Right atrium auricular region (tissue), 2 donors: Measurements from ENCODE around the gene UFSP2. TPM values are rescaled to one million over a fixed set of nuclear protein-coding genes. Genes with fewer than 3 reads are reported as not detected.

Experiments used
- DNase-seq: peaks from one replicate; pipeline ENCODE4 v3.0.0-alpha.2; 2019; ENCODE audit warnings: low spot score
- H3K27ac ChIP-seq, 2 donors: fragments of 200-600 bp; sonication (generic); 1 replicate in 1 of 2; 2 replicates in 1 of 2; pipeline ENCODE4 v1.5.1; 2016 to 2019
- H3K27me3 ChIP-seq, 2 donors: fragments of 200-600 bp; sonication (generic); one replicate each; pipeline versions ENCODE4 v1.5.1 to v1.6.0; 2017 to 2019
- H3K36me3 ChIP-seq: fragments of 200-600 bp; sonication (generic); one replicate; pipeline ENCODE4 v1.5.1; 2016
- H3K4me1 ChIP-seq, 2 donors: fragments of 200-600 bp; sonication (generic); one replicate each; pipeline versions ENCODE4 v1.5.1 to v1.6.0; 2017 to 2019
- H3K4me3 ChIP-seq, 2 donors: fragments of 200-600 bp; sonication (generic); 1 replicate in 1 of 2; 2 replicates in 1 of 2; pipeline ENCODE4 v1.5.1; 2017 to 2019; ENCODE audit warnings: mild to moderate bottlenecking in 1 of 2, moderate library complexity in 1 of 2
- H3K9me3 ChIP-seq, 2 donors: fragments of 200-600 bp; sonication (generic); one replicate each; pipeline ENCODE4 v1.5.1; 2019
- CTCF ChIP-seq, 2 donors: fragments of 200-600 bp; sonication (generic); IDR thresholded peaks; one replicate each; pipeline ENCODE4 v1.5.1; 2019; ENCODE audit warnings: antibody characterized with exemption in 2 of 2
- total RNA-seq, 2 donors: library from RNA; depleted of rRNA; stranded (reverse); fragments of >200 nt; gene quantifications; one replicate each; pipeline ENCODE4 v1.1.0, GENCODE V29; 2016

The UFSP2 gene
- total RNA-seq, 2 donors from 2014 or later: 28.6 to 35.1 TPM

- no peak for DNase-seq
- TF ChIP-seq CTCF (IDR thresholded peaks at IDR 0.05): no peak
- H3K27me3 ChIP-seq: no peaks in the 10 kb centered on the region
- H3K36me3 ChIP-seq: no peaks in the 10 kb centered on the region
- no peaks in the 10 kb centered on the region for H3K4me1 ChIP-seq
- H3K4me3 ChIP-seq: no peak overlapping the region
- no peak overlapping the region for H3K27ac ChIP-seq
- no peaks in the 10 kb centered on the region for H3K9me3 ChIP-seq
Measured at GRCh38 chr4:185465707-185466106, 39.9 kb upstream of the UFSP2 start.

DNA sequence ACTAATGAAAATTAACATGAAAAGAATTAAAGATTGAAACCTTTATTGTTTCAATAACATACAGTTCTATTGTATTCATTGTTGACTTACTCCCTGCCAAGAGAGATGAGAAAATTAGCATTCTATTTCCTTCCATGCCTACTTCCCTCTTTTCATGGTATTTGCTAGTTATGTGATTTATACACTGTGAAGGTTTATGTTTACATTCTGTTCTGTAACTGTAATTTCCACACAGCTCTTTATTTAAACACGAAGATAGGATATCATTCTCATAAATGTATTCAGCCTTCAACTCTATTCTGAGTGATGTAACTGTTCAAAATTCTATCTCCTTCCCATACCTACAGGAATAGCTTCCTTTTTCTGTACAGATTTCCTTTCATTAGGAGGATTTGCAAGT is 39.1 kb upstream of the UFSP2 start:
- no peaks in the 10 kb centered on the region for H3K27me3 ChIP-seq
- no peak for TF ChIP-seq CTCF (IDR thresholded peaks at IDR 0.05)
- no peaks in the 10 kb centered on the region for H3K4me1 ChIP-seq
- DNase-seq: no peak
- no peak overlapping the region for H3K27ac ChIP-seq
- H3K36me3 ChIP-seq: no peaks in the 10 kb centered on the region
- H3K4me3 ChIP-seq: no peak overlapping the region
- no peaks in the 10 kb centered on the region for H3K9me3 ChIP-seq

- no peak overlapping the region for H3K4me3 ChIP-seq
- TF ChIP-seq CTCF (IDR thresholded peaks at IDR 0.05): no peak
- no peaks in the 10 kb centered on the region for H3K9me3 ChIP-seq
- no peak overlapping the region for H3K27ac ChIP-seq
- H3K4me1 ChIP-seq: no peaks in the 10 kb centered on the region
- H3K36me3 ChIP-seq: no peaks in the 10 kb centered on the region
- no peak for DNase-seq
- H3K27me3 ChIP-seq: no peaks in the 10 kb centered on the region
Measured at GRCh38 chr4:185464183-185464582, 38.4 kb upstream of the UFSP2 start.

DNA sequence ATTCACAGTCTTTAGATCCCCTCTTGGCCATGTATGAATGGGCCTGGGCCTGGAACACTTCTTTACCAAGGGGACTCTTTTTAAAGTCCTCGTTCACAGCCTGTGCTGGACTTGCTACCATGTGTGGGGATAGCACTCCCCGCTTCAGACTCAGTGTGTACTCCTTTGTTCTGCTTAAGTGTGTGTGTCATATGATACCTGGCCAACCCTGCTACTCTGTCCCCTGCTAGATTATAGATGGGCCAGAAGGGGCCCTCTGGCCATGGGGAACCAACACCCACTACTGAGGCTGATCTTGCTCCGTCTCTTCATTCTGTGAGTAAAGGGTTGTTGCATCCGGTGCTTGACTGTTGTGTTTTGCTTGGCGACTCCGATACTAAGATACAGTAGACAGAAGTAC is 37.8 kb upstream of the UFSP2 start:
- Histone ChIP-seq H3K36me3 (no peaks in the 10 kb centered on the region), H3K9me3 (no peaks in the 10 kb centered on the region), H3K4me3 (no peak overlapping the region), H3K4me1 (no peaks in the 10 kb centered on the region), H3K27ac (no peak overlapping the region), H3K27me3 (no peaks in the 10 kb centered on the region)
- no peak for DNase-seq
- no peak for TF ChIP-seq CTCF (IDR thresholded peaks at IDR 0.05)

DNA sequence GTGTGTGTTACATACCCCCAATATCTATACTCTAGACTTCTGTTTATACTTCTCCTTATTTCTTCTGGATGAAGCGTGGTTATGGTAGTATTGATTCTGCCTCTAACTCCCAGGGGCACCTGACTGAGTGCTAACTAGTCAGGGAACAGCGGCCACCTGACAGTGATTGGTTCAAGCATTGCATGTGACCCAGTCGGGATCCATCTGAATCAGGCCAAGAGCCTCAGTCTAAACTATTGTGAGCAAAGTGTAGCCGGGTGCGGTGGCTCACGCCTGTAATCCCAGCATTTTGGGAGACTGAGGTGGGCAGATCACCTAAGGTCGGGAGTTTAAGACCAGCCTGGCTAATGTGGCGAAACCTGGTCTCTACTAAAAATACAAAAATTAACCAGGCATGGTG is 35.8 kb upstream of the UFSP2 start:
- H3K4me3 ChIP-seq: no peak overlapping the region
- TF ChIP-seq CTCF (IDR thresholded peaks at IDR 0.05): no peak
- no peaks in the 10 kb centered on the region for H3K27me3 ChIP-seq
- H3K4me1 ChIP-seq: no peaks in the 10 kb centered on the region
- no peak for DNase-seq
- H3K27ac ChIP-seq: no peak overlapping the region
- H3K36me3 ChIP-seq: no peaks in the 10 kb centered on the region
- H3K9me3 ChIP-seq: no peaks in the 10 kb centered on the region

GRCh38 chr4:185457136-185457535 is 31.4 kb upstream of the UFSP2 start:
- Histone ChIP-seq H3K36me3 (no peaks in the 10 kb centered on the region), H3K27me3 (no peaks in the 10 kb centered on the region), H3K9me3 (no peaks in the 10 kb centered on the region), H3K4me3 (no peak overlapping the region), H3K27ac (no peak overlapping the region), H3K4me1 (no peaks in the 10 kb centered on the region)
- DNase-seq: no peak
- TF ChIP-seq CTCF (IDR thresholded peaks at IDR 0.05): no peak
